AG09309 (cell line): ENCODE results near the gene LY86.

Experiments
- DNase-seq: peaks from one replicate; pipeline ENCODE4 v3.0.0-alpha.2; 2010; ENCODE audit warnings: low read depth
- H3K4me3 ChIP-seq: 2 replicates; pipeline ENCODE4 v1.5.1; 2011; ENCODE audit warnings: mild to moderate bottlenecking, low read depth, low read length, moderate library complexity; ENCODE audit not compliant: control insufficient read depth
- TF ChIP-seq, protein P1 (sequence below): IDR thresholded peaks from 2 replicates; pipeline ENCODE4 v1.5.1; 2011; ENCODE audit warnings: mild to moderate bottlenecking, low read depth, low read length, inconsistent platforms; ENCODE audit not compliant: insufficient read depth, control insufficient read depth; ENCODE audit errors: missing control alignments

The LY86 gene

DNA sequence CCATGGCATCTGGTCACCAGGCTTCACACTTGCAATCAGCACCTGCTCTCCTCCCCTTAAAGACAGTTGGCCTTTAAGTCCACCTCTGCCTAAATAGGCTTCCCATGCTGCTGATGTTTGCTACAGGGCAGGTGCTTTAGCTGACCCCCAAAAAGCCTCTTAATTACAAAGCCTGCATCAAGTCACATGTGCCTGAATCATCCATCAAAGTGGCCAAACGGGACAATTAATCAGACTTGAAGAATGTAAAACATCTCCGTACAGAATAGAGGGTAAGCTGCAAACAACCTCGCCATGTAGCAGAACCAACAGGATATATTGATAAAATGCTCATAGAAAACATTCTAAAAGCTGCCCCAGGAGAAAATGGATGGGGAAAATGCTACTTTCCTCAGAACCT lies 7.4 kb downstream of the LY86 start:
- no peak overlapping the region for H3K4me3 ChIP-seq
- TF ChIP-seq, protein P1, sequence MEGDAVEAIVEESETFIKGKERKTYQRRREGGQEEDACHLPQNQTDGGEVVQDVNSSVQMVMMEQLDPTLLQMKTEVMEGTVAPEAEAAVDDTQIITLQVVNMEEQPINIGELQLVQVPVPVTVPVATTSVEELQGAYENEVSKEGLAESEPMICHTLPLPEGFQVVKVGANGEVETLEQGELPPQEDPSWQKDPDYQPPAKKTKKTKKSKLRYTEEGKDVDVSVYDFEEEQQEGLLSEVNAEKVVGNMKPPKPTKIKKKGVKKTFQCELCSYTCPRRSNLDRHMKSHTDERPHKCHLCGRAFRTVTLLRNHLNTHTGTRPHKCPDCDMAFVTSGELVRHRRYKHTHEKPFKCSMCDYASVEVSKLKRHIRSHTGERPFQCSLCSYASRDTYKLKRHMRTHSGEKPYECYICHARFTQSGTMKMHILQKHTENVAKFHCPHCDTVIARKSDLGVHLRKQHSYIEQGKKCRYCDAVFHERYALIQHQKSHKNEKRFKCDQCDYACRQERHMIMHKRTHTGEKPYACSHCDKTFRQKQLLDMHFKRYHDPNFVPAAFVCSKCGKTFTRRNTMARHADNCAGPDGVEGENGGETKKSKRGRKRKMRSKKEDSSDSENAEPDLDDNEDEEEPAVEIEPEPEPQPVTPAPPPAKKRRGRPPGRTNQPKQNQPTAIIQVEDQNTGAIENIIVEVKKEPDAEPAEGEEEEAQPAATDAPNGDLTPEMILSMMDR, result no peak
- no peak for DNase-seq

DNA sequence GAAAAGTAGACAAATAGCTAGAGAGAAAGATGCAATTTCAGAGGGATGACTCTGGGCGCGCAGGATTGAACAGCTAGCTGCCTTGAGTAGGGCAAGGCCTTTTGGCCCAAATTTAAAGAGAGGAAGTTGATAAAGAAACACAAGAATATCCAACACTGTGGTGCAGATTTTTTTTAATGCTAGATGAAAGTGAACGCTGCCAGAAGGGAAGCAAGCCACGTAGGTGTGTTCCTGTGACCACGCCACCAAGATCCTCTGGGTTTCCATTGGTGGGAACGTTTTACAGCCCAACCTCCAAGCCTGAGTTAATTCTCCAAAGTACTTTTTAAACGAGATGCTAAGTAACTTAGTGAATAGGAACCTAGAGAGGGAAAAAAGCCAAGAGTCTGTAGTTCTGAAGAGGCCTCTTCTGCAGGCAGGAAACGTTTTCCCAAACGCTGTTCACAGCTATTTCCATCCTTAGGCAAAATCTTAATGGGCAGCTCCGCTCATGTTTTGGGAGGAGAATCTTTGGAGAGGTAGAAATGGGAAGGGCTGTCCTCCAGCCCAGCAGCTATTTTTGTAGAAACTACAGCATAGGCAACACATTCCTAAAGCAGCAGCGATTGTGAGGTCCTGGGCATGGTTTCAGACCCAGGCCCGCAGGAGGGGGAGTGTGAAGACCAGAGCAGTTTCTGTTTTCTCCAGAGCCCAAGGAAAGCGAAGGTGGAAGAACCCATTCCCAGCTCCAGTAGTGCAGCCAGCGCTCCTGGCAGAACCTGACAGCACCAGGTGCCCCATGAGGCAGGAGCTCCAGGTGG lies 8.2 kb downstream of the LY86 start:
- TF ChIP-seq, protein P1, result no peak
- DNase-seq, result no peak
- no peak overlapping the region for H3K4me3 ChIP-seq

DNA sequence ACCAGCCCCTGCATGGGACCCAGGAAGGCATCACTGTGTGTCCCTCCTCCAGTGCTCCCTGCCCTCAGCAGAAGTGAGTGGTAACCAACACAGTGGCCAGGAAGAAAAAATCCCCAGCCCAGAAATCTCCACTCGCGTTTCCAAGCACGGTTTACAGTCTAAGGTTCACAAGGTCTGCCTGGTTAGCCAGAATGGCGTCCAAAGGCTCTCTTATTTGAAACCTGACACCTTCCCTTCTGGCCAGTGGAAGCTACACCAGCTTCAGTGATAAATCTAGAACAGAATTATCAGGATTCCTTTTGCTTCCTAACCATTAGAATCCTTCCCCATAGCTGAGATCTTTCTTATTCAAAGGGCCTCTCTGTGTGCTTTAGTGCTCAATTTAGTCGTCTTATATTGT lies 9.2 kb downstream of the LY86 start:
- TF ChIP-seq, protein P1, result no peak
- no peak overlapping the region for H3K4me3 ChIP-seq
- DNase-seq, result no peak

DNA sequence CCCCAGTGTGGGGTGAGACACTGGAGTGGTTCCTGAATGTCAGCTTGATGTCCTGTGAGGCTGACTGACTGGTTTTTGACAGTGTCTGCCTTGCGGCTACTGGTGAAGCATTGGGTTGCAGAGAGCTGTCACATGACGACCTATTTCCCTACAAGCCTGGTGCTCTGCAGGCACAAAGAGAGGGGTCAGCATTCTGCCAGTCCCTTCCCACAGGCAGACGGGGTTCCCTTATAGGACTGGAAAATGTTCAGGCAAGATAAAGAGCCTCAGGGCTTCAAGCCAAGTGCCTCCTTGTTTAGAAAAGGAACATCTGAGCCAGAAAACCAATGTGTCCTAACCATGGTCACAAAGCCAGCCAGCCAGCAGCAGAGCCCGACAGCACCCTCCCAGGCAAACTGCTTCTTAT lies 11.0 kb downstream of the LY86 start:
- TF ChIP-seq, protein P1, result no peak
- DNase-seq, result no peak
- no peak overlapping the region for H3K4me3 ChIP-seq

DNA sequence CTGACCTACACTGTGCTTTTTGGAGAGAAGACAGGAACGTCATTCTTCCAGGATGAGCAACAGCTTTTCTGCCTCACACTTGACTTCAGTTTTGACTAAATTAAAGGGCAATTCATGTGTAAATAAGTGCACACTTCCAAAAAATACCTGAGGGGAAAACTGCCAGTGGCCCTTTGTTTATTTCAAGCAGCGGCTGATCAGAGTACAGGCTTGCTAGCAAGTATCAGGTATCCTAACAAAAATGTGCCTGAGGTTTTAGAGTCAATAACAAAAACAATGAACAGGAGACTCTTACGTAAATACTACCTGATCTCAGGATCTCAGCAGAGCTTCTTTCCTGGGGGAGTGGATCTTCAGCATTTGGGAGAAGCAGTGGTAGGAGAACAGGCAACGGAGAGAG lies 12.4 kb downstream of the LY86 start:
- no peak overlapping the region for H3K4me3 ChIP-seq
- TF ChIP-seq, protein P1, result no peak
- DNase-seq, result no peak

DNA sequence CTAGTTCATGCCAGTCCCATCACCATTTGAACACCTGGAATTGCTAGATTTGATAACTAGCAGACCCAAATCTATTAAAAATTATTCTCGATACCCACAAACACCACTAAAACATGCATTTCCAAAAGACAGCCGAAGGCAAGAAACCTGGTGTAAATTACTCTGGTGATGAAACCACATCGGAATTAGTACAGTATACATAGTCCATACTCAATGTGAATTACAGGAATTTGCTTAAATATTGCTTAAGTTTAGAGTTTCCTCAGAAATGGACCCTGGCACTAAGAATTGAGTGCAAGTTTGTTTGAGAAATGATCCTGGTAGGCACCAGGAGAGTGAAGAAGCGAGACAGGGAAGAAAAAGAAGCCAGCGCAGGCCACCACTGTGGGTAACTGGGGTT lies 13.7 kb downstream of the LY86 start:
- H3K4me3 ChIP-seq, result no peak overlapping the region
- TF ChIP-seq, protein P1, result no peak
- DNase-seq, result no peak
